CD8-positive, alpha-beta memory T cell (primary cell): ENCODE results near the gene TSC22D4. TPM values are rescaled to one million over a fixed set of nuclear protein-coding genes. Genes with fewer than 3 reads are reported as not detected.

Experiments used
- CTCF ChIA-PET: fragments of 350-600 bp; sonication (Branson Sonifier 250); formaldehyde crosslinking; loops from one replicate; lab custom pipeline; 2021; ENCODE audit warnings: antibody characterized with exemption; lab: Charles Lee
- POLR2A ChIA-PET: fragments of 350-600 bp; sonication (Branson Sonifier 250); formaldehyde crosslinking; loops from one replicate; lab custom pipeline; 2021; ENCODE audit warnings: antibody characterized with exemption; lab: Charles Lee
- DNase-seq, 5 donors: peaks; one replicate each; pipeline versions ENCODE4 v3.0.0 to v3.0.0-alpha.2; 2020 to 2022; ENCODE audit warnings: mixed read lengths in 1 of 5
- H3K27ac ChIP-seq: one replicate; pipeline ENCODE4 v1.7.0; 2013; ENCODE audit warnings: low read depth, mild to moderate bottlenecking, low read length, moderate library complexity
- H3K27me3 ChIP-seq: 2 replicates; pipeline ENCODE4 v1.7.0; 2013; ENCODE audit warnings: low read length, mild to moderate bottlenecking; ENCODE audit not compliant: insufficient read depth, poor library complexity, severe bottlenecking
- H3K36me3 ChIP-seq: 2 replicates; pipeline ENCODE4 v1.7.0; 2013; ENCODE audit warnings: mild to moderate bottlenecking, low read length, moderate library complexity; ENCODE audit not compliant: insufficient read depth
- H3K4me1 ChIP-seq: 2 replicates; pipeline ENCODE4 v1.7.0; 2013; ENCODE audit warnings: mild to moderate bottlenecking, low read length, moderate library complexity; ENCODE audit not compliant: insufficient read depth
- H3K4me3 ChIP-seq: 2 replicates; pipeline ENCODE4 v1.7.0; 2013; ENCODE audit warnings: mild to moderate bottlenecking, low read length
- H3K9me3 ChIP-seq: 2 replicates; pipeline ENCODE4 v1.7.0; 2013; ENCODE audit warnings: mild to moderate bottlenecking, low read length
- H3K27ac Mint-ChIP-seq, 8 donors: one replicate each; pipeline ENCODE4 v1.8.0; 2020 to 2021; ENCODE audit warnings: mixed read lengths in 8 of 8, mild to moderate bottlenecking in 6 of 8, inconsistent platforms in 3 of 8, moderate library complexity in 3 of 8
- H3K27me3 Mint-ChIP-seq, 2 donors: one replicate each; pipeline ENCODE4 v1.8.0; 2020 to 2021; ENCODE audit warnings: mixed read lengths in 2 of 2, mild to moderate bottlenecking in 1 of 2, moderate library complexity in 1 of 2
- H3K36me3 Mint-ChIP-seq, 3 donors: one replicate each; pipeline ENCODE4 v1.8.0; 2020 to 2021; ENCODE audit warnings: mixed read lengths in 3 of 3, inconsistent platforms in 1 of 3, mild to moderate bottlenecking in 1 of 3
- H3K4me1 Mint-ChIP-seq, 3 donors: one replicate each; pipeline ENCODE4 v1.8.0; 2020 to 2021; ENCODE audit warnings: mixed read lengths in 3 of 3, inconsistent platforms in 1 of 3, mild to moderate bottlenecking in 1 of 3
- H3K4me3 Mint-ChIP-seq, 7 donors: one replicate each; pipeline ENCODE4 v1.8.0; 2020 to 2021; ENCODE audit warnings: mixed read lengths in 7 of 7, mild to moderate bottlenecking in 6 of 7, moderate library complexity in 4 of 7, inconsistent platforms in 2 of 7
- H3K9me3 Mint-ChIP-seq, 5 donors: one replicate each; pipeline ENCODE4 v1.8.0; 2020 to 2022; ENCODE audit warnings: mixed read lengths in 5 of 5, mild to moderate bottlenecking in 3 of 5, moderate library complexity in 2 of 5, inconsistent platforms in 1 of 5
- polyA plus RNA-seq: library from polyadenylated mRNA; unstranded; fragments of 300-500 nt; fragmentation: Illumina TruSeq; gene quantifications from one replicate; pipeline ENCODE4 v1.2.3, GENCODE V29; 2021
- total RNA-seq, 2 experiments: library from RNA; stranded (reverse); gene quantifications; one replicate each; pipeline ENCODE4 v1.2.3, GENCODE V29; 2021

TSC22D4 gene
- total and polyA plus RNA-seq, 3 experiments from 2014 or later = 40.5 to 99.1 (median 96.2) TPM

GRCh38 chr7:100438172-100438571 is 40.8 kb downstream of the TSC22D4 start:
- H3K4me1 Mint-ChIP-seq = peaks cover 19 to 29% (median 23%) of the 10 kb centered on the region in 3 donors

GRCh38 chr7:100437150-100438100 is 41.6 kb downstream of the TSC22D4 start:
- no peak for DNase-seq
- Histone ChIP-seq H3K4me3 (peak overlapping the region; percentile 65), H3K27ac (peak overlapping the region; percentile 89)

More at GRCh38 chr7:100438172-100438571, 40.8 kb downstream of the TSC22D4 start:
- Mint-ChIP-seq H3K4me3 (peak overlapping the region in 3 of 7 donors; percentile 24 to 58 (median 43)), H3K36me3 (peaks cover 0 to 29% (median 6%) of the 10 kb centered on the region in 3 donors), H3K9me3 (peaks cover 0 to 3% (median 0%) of the 10 kb centered on the region in 5 donors), H3K27ac (peak overlapping the region in 5 of 8 donors; percentile 8 to 76 (median 60)), H3K27me3 (no peaks in the 10 kb centered on the region)
- H3K4me3 ChIP-seq = no peak overlapping the region
- no peaks in the 10 kb centered on the region for H3K27me3 ChIP-seq
- ChIA-PET POLR2A (no interaction called here), CTCF (interaction anchor here (1.4 to 2.8 kb wide), 2 partner anchors 12 to 121 kb away, joined by 4 to 13 read pairs; no protein-coding TSS in a partner anchor)
- H3K36me3 ChIP-seq = peaks cover 14% of the 10 kb centered on the region
- H3K27ac ChIP-seq = no peak overlapping the region
- H3K4me1 ChIP-seq = peaks cover 19% of the 10 kb centered on the region
- no peak for DNase-seq
- H3K9me3 ChIP-seq = no peaks in the 10 kb centered on the region

GRCh38 chr7:100435401-100436304 is 43.4 kb downstream of the TSC22D4 start:
- no peaks in the 10 kb centered on the region for H3K9me3 ChIP-seq
- peak overlapping the region; percentile 65 for H3K4me3 ChIP-seq
- ChIA-PET CTCF (interaction anchor here (1.0 to 2.8 kb wide), 4 partner anchors 15 to 152 kb away, joined by 3 to 13 read pairs (median 3); no protein-coding TSS in a partner anchor), POLR2A (interaction anchor here (0.5 to 1.8 kb wide), 10 partner anchors 7 to 416 kb away, joined by 3 to 14 read pairs (median 4); partner anchors contain the start of genes AP4M1, FBXO24, LRCH4 and MCM7)
- peaks cover 15% of the 10 kb centered on the region for H3K36me3 ChIP-seq
- Mint-ChIP-seq H3K4me3 (peak overlapping the region; percentile 89 to 99 (median 95)), H3K27ac (peak overlapping the region; percentile 85 to 98 (median 96)), H3K9me3 (peaks cover 0 to 3% (median 0%) of the 10 kb centered on the region in 5 donors), H3K27me3 (no peaks in the 10 kb centered on the region), H3K36me3 (peaks cover 0 to 49% (median 9%) of the 10 kb centered on the region in 3 donors), H3K4me1 (peaks cover 36 to 54% (median 38%) of the 10 kb centered on the region in 3 donors)
- peak; percentile 33 to 68 (median 46) for DNase-seq
- peak overlapping the region; percentile 89 for H3K27ac ChIP-seq
- H3K27me3 ChIP-seq = no peaks in the 10 kb centered on the region
- peaks cover 37% of the 10 kb centered on the region for H3K4me1 ChIP-seq

More at GRCh38 chr7:100437150-100438100, 41.6 kb downstream of the TSC22D4 start:
- Histone ChIP-seq H3K9me3 (no peaks in the 10 kb centered on the region), H3K27me3 (no peaks in the 10 kb centered on the region), H3K4me1 (peaks cover 21% of the 10 kb centered on the region), H3K36me3 (peaks cover 15% of the 10 kb centered on the region)
- peaks cover 0 to 3% (median 0%) of the 10 kb centered on the region in 5 donors for H3K9me3 Mint-ChIP-seq
- H3K36me3 Mint-ChIP-seq = peaks cover 0 to 36% (median 7%) of the 10 kb centered on the region in 3 donors
- POLR2A ChIA-PET = interaction anchor here (0.5 to 1.8 kb wide), 8 partner anchors 7 to 1029 kb away, joined by 3 to 14 read pairs (median 4); partner anchors contain the start of genes AP4M1, BUD31, FBXO24 and LRCH4
- H3K27me3 Mint-ChIP-seq = no peaks in the 10 kb centered on the region
- H3K4me3 Mint-ChIP-seq = peak overlapping the region in 6 of 7 donors; percentile 20 to 99 (median 71)
- peak overlapping the region in 4 of 8 donors; percentile 8 to 98 (median 56) for H3K27ac Mint-ChIP-seq
- peaks cover 23 to 36% (median 26%) of the 10 kb centered on the region in 3 donors for H3K4me1 Mint-ChIP-seq
- CTCF ChIA-PET = interaction anchor here (1.1 to 2.8 kb wide), 4 partner anchors 13 to 122 kb away, joined by 3 to 13 read pairs (median 4); no protein-coding TSS in a partner anchor

GRCh38 chr7:100434297-100435144 is 44.5 kb downstream of the TSC22D4 start:
- peak overlapping the region; percentile 83 to 98 (median 92) for H3K27ac Mint-ChIP-seq
- no peak for DNase-seq
- peak overlapping the region; percentile 84 to 97 (median 89) for H3K4me3 Mint-ChIP-seq

GRCh38 chr7:100433592-100434296 is 45.3 kb downstream of the TSC22D4 start:
- Mint-ChIP-seq H3K36me3 (peaks cover 0 to 62% (median 9%) of the 10 kb centered on the region in 3 donors), H3K27me3 (peaks cover 0 to 11% of the 10 kb centered on the region in 2 donors), H3K9me3 (peaks cover 0 to 9% (median 5%) of the 10 kb centered on the region in 5 donors), H3K27ac (peak overlapping the region; percentile 63 to 98 (median 92)), H3K4me1 (peaks cover 45 to 65% (median 49%) of the 10 kb centered on the region in 3 donors), H3K4me3 (peak overlapping the region; percentile 52 to 97 (median 89))
- Histone ChIP-seq H3K27me3 (no peaks in the 10 kb centered on the region), H3K36me3 (peaks cover 15% of the 10 kb centered on the region), H3K9me3 (no peaks in the 10 kb centered on the region), H3K4me1 (peaks cover 41% of the 10 kb centered on the region), H3K4me3 (no peak overlapping the region), H3K27ac (no peak overlapping the region)
- ChIA-PET CTCF (no interaction called here), POLR2A (interaction anchor here (1.0 kb wide), 1 partner anchor 178 kb away, joined by 10 read pairs; no protein-coding TSS in a partner anchor)
- no peak for DNase-seq

More at GRCh38 chr7:100434297-100435144, 44.5 kb downstream of the TSC22D4 start:
- Mint-ChIP-seq H3K9me3 (peaks cover 0 to 4% (median 1%) of the 10 kb centered on the region in 5 donors), H3K36me3 (peaks cover 0 to 54% (median 9%) of the 10 kb centered on the region in 3 donors), H3K27me3 (peaks cover 0 to 4% of the 10 kb centered on the region in 2 donors), H3K4me1 (peaks cover 42 to 61% (median 44%) of the 10 kb centered on the region in 3 donors)
- H3K27me3 ChIP-seq = no peaks in the 10 kb centered on the region
- H3K9me3 ChIP-seq = no peaks in the 10 kb centered on the region
- peak overlapping the region; percentile 89 for H3K27ac ChIP-seq
- POLR2A ChIA-PET = interaction anchor here (0.5 to 1.1 kb wide), 6 partner anchors 151 to 855 kb away, joined by 3 to 10 read pairs (median 4); partner anchors contain the start of genes FBXO24 and LRCH4
- CTCF ChIA-PET = interaction anchor here (1.0 to 1.3 kb wide), 3 partner anchors 16 to 153 kb away, joined by 3 read pairs; no protein-coding TSS in a partner anchor
- H3K4me1 ChIP-seq = peaks cover 41% of the 10 kb centered on the region
- H3K4me3 ChIP-seq = peak overlapping the region; percentile 65
- peaks cover 15% of the 10 kb centered on the region for H3K36me3 ChIP-seq

GRCh38 chr7:100433276-100433591 is 45.8 kb downstream of the TSC22D4 start:
- DNase-seq = no peak
- Histone ChIP-seq H3K4me3 (no peak overlapping the region), H3K27me3 (no peaks in the 10 kb centered on the region), H3K9me3 (no peaks in the 10 kb centered on the region), H3K27ac (no peak overlapping the region), H3K4me1 (peaks cover 41% of the 10 kb centered on the region), H3K36me3 (peaks cover 15% of the 10 kb centered on the region)
- Mint-ChIP-seq H3K27ac (peak overlapping the region in 5 of 8 donors; percentile 61 to 94 (median 92)), H3K4me1 (peaks cover 46 to 70% (median 49%) of the 10 kb centered on the region in 3 donors), H3K27me3 (peaks cover 0 to 13% of the 10 kb centered on the region in 2 donors), H3K4me3 (peak overlapping the region in 5 of 7 donors; percentile 31 to 97 (median 55)), H3K9me3 (peaks cover 0 to 9% (median 5%) of the 10 kb centered on the region in 5 donors), H3K36me3 (peaks cover 0 to 67% (median 9%) of the 10 kb centered on the region in 3 donors)
- POLR2A ChIA-PET = no interaction called here
- CTCF ChIA-PET = no interaction called here
